GM12801 (cell line): ENCODE measurements around the gene BORCS6.

Experiments used
- CTCF ChIP-seq: IDR thresholded peaks from one replicate; pipeline ENCODE4 v1.5.1; 2011; ENCODE audit warnings: control low read depth; ENCODE audit not compliant: insufficient read length; ENCODE audit errors: extremely low read depth

Gene BORCS6

GRCh38 chr17:8162997-8163977, 26.7 kb downstream of the BORCS6 start:
- TF ChIP-seq CTCF, result no peak

- TF ChIP-seq CTCF, result no peak
Measured at GRCh38 chr17:8162233-8162996, 27.6 kb downstream of the BORCS6 start, which contains the start of gene VAMP2. Gene VAMP2, minus strand, starts transcription at chr17:8162948. Its CDS starts 69 bp downstream, at chr17:8162879.

GRCh38 chr17:8161289-8162232, 28.4 kb downstream of the BORCS6 start:
- TF ChIP-seq CTCF, result no peak

GRCh38 chr17:8160741-8161221, 29.2 kb downstream of the BORCS6 start:
- no peak for TF ChIP-seq CTCF

- TF ChIP-seq CTCF, result no peak
Measured at GRCh38 chr17:8160224-8160577, 29.8 kb downstream of the BORCS6 start.

GRCh38 chr17:8159459-8160223, 30.3 kb downstream of the BORCS6 start:
- TF ChIP-seq CTCF, result no peak
